Measurements from ENCODE around the gene CFAP57.

Gene CFAP57

DNA sequence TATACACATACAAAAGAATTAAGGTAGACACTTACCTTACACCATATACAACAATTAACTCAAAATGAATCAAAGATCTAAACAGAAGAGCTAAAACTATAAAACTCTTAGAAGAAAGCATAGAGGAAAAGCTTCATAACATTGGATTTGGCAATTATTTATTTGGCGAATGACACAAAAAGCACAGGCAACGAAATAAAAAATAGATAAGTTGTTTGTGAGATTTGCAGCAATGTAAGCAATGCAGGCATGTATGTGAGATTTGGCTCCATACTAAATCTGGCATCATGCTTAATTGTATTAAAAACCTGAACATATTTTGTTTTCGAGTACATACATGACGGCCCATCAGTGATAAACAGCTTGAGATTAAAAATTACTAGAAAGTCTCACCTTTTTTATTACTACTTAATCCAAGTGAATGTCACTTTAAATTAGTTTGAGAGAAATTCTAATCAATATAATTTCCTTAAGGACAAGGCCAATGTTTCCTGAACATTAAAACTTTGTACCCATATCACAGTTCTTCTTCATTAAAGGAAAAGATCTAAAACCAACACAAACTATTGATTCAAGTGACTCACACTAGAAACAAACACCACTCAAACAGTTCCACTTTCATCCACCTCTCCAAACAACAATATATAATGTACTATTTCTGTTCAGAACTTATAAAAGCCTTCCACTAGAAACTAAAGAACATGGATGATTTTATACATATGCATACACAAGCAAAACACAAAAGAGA is 74.5 kb downstream of the CFAP57 start:
- Histone ChIP-seq H3K9ac (ENCODE audit: low read length) (no peak overlapping the region), H3K4me3 (ENCODE audit: insufficient read depth in 1 of 2, low read depth in 1 of 2, low read length in 2 of 2) (no peak overlapping the region), H3K9me3 (ENCODE audit: control insufficient read depth, low read length) (peaks cover 14% of the 10 kb centered on the region), H3K14ac (ENCODE audit: low read length in 2 of 2) (no peak overlapping the region), H2BK15ac (ENCODE audit: low read depth, poor library complexity, severe bottlenecking) (no peak overlapping the region), H2AK5ac (ENCODE audit: low read length, severe bottlenecking) (no peak overlapping the region), H3K79me1 (replicated peaks; ENCODE audit: low read length, poor library complexity, severe bottlenecking) (no peaks in the 10 kb centered on the region), H3K4me1 (ENCODE audit: control insufficient read depth, insufficient read depth, low read depth, low read length) (no peaks in the 10 kb centered on the region), H3K18ac (ENCODE audit: low read depth in 1 of 2, low read length in 2 of 2) (no peak overlapping the region), H4K91ac (ENCODE audit: low read length) (no peak overlapping the region), H3K27ac (ENCODE audit: low read length, poor library complexity, severe bottlenecking) (no peak overlapping the region), H2BK120ac (ENCODE audit: low read depth, low read length) (no peak overlapping the region), H3K36me3 (ENCODE audit: control insufficient read depth in 1 of 2, insufficient read depth in 2 of 2, low read depth in 1 of 2, low read length in 2 of 2) (no peaks in the 10 kb centered on the region), H2BK5ac (ENCODE audit: low read depth, low read length, poor library complexity, severe bottlenecking) (no peak overlapping the region), H3K27me3 (ENCODE audit: control insufficient read depth in 1 of 2, insufficient read depth in 1 of 2, low read length in 2 of 2) (no peaks in the 10 kb centered on the region), H2BK12ac (ENCODE audit: low read length in 2 of 2) (no peak overlapping the region), H2AFZ (ENCODE audit: low read depth, low read length) (no peak overlapping the region), H4K8ac (ENCODE audit: low read length) (no peak overlapping the region), H3K4me2 (ENCODE audit: low read length, poor library complexity, severe bottlenecking) (no peak overlapping the region), H3K4ac (ENCODE audit: low read depth in 1 of 2, low read length in 2 of 2) (no peak overlapping the region), H3K23ac (ENCODE audit: low read length in 2 of 2) (no peak overlapping the region)
- WGBS, result 86% methylated on average over 2 of the region's 4 CpGs
- no peak for DNase-seq

DNA sequence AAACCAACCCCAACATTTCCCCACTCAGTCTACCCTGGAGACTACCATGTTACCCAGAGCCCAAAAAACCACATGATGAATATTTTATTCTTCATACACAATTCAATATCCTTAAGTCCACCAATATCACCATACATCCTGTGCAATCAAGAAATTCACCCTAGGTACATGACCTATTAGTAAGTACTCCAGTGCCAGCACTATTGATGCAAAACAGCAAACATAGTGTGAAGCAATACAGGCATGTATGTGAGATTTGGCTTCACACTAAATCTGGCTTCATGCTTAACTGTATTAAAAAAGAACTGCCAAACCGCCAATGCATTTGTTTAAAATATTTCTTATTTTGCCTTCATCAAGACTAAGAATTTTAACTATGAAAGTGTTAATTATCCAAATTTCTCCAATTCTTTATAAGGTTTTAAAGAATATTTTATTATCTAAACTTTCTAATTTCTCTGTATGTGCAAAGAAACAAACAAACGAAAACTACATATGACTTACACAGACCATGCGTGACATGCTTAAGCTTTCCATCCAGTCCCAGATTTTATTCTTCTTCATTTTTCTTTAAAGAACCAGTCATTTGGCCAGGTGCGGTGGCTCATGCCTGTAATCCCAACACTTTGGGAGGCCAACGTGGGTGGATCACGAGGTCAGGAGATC is 75.3 kb downstream of the CFAP57 start:
- Histone ChIP-seq H2BK15ac (ENCODE audit: low read depth, poor library complexity, severe bottlenecking) (no peak overlapping the region), H3K9ac (ENCODE audit: low read length) (no peak overlapping the region), H3K27ac (ENCODE audit: low read length, poor library complexity, severe bottlenecking) (no peak overlapping the region), H3K36me3 (ENCODE audit: control insufficient read depth in 1 of 2, insufficient read depth in 2 of 2, low read depth in 1 of 2, low read length in 2 of 2) (no peaks in the 10 kb centered on the region), H4K91ac (ENCODE audit: low read length) (no peak overlapping the region), H3K23ac (ENCODE audit: low read length in 2 of 2) (no peak overlapping the region), H2BK120ac (ENCODE audit: low read depth, low read length) (no peak overlapping the region), H3K27me3 (ENCODE audit: control insufficient read depth in 1 of 2, insufficient read depth in 1 of 2, low read length in 2 of 2) (no peaks in the 10 kb centered on the region), H3K4me2 (ENCODE audit: low read length, poor library complexity, severe bottlenecking) (no peak overlapping the region), H4K8ac (ENCODE audit: low read length) (no peak overlapping the region), H3K4me1 (ENCODE audit: control insufficient read depth, insufficient read depth, low read depth, low read length) (no peaks in the 10 kb centered on the region), H3K4ac (ENCODE audit: low read depth in 1 of 2, low read length in 2 of 2) (no peak overlapping the region), H3K18ac (ENCODE audit: low read depth in 1 of 2, low read length in 2 of 2) (no peak overlapping the region), H3K4me3 (ENCODE audit: insufficient read depth in 1 of 2, low read depth in 1 of 2, low read length in 2 of 2) (no peak overlapping the region), H3K14ac (ENCODE audit: low read length in 2 of 2) (no peak overlapping the region), H3K9me3 (ENCODE audit: control insufficient read depth, low read length) (peaks cover 14% of the 10 kb centered on the region), H2AFZ (ENCODE audit: low read depth, low read length) (no peak overlapping the region), H2AK5ac (ENCODE audit: low read length, severe bottlenecking) (no peak overlapping the region), H2BK5ac (ENCODE audit: low read depth, low read length, poor library complexity, severe bottlenecking) (no peak overlapping the region), H2BK12ac (ENCODE audit: low read length in 2 of 2) (no peak overlapping the region), H3K79me1 (replicated peaks; ENCODE audit: low read length, poor library complexity, severe bottlenecking) (no peaks in the 10 kb centered on the region)
- DNase-seq, result no peak
- WGBS, result 85% methylated on average over 5 of the region's 6 CpGs

DNA sequence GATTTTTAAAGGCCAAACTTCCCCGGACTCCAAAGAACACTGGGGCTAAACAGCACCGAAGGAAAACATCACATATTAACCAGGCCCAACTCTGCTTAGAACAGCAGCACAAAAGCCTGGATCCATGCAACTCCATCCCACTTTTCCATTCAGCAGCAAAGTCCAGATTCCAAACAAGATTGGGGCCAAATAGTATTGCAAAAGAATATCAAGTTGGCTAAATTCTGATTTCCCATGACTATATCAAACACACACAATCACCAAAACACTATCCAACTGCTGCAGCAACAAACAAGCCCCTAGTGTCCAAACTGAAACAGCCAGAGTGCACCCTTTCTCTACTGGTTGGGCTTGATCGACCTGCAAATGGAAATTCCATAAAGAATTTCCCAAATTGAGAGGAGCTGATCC is 78.2 kb downstream of the CFAP57 start:
- Histone ChIP-seq H3K18ac (ENCODE audit: low read depth in 1 of 2, low read length in 2 of 2) (no peak overlapping the region), H3K9ac (ENCODE audit: low read length) (no peak overlapping the region), H3K9me3 (ENCODE audit: control insufficient read depth, low read length) (peaks cover 14% of the 10 kb centered on the region), H3K79me1 (replicated peaks; ENCODE audit: low read length, poor library complexity, severe bottlenecking) (no peaks in the 10 kb centered on the region), H2BK15ac (ENCODE audit: low read depth, poor library complexity, severe bottlenecking) (no peak overlapping the region), H2BK120ac (ENCODE audit: low read depth, low read length) (no peak overlapping the region), H4K91ac (ENCODE audit: low read length) (no peak overlapping the region), H3K36me3 (ENCODE audit: control insufficient read depth in 1 of 2, insufficient read depth in 2 of 2, low read depth in 1 of 2, low read length in 2 of 2) (no peaks in the 10 kb centered on the region), H3K4me3 (ENCODE audit: insufficient read depth in 1 of 2, low read depth in 1 of 2, low read length in 2 of 2) (no peak overlapping the region), H2BK5ac (ENCODE audit: low read depth, low read length, poor library complexity, severe bottlenecking) (no peak overlapping the region), H2AFZ (ENCODE audit: low read depth, low read length) (no peak overlapping the region), H3K27me3 (ENCODE audit: control insufficient read depth in 1 of 2, insufficient read depth in 1 of 2, low read length in 2 of 2) (peaks cover 11 to 19% of the 10 kb centered on the region in 2 experiments), H3K4ac (ENCODE audit: low read depth in 1 of 2, low read length in 2 of 2) (no peak overlapping the region), H4K8ac (ENCODE audit: low read length) (no peak overlapping the region), H2BK12ac (ENCODE audit: low read length in 2 of 2) (no peak overlapping the region), H3K4me1 (ENCODE audit: control insufficient read depth, insufficient read depth, low read depth, low read length) (no peaks in the 10 kb centered on the region), H3K14ac (ENCODE audit: low read length in 2 of 2) (no peak overlapping the region), H3K23ac (ENCODE audit: low read length in 2 of 2) (no peak overlapping the region), H2AK5ac (ENCODE audit: low read length, severe bottlenecking) (no peak overlapping the region), H3K4me2 (ENCODE audit: low read length, poor library complexity, severe bottlenecking) (no peak overlapping the region), H3K27ac (ENCODE audit: low read length, poor library complexity, severe bottlenecking) (no peak overlapping the region)
- no peak for DNase-seq
- 91% methylated on average over 3 of the region's 3 CpGs for WGBS

DNA sequence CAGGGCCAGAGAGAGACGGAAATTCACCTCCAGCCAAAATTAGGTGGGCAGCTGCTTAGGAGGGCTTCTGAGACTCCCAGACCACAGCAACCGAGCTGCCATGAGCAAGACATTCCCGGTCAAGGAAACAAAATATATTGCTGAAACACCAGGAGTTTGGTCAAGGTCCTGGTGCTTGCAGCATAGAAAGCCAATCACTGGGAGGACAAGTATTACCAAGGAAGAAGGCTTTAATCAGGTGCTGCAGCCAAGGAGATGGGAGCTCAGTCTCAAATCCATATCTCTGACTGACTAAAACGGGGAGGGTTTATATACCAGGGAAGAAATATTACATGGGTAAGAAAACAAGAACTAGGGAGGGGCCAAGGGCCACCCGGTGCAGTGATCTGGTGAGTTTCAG is 78.9 kb downstream of the CFAP57 start:
- Histone ChIP-seq H3K18ac (ENCODE audit: low read depth in 1 of 2, low read length in 2 of 2) (no peak overlapping the region), H4K91ac (ENCODE audit: low read length) (no peak overlapping the region), H3K27me3 (ENCODE audit: control insufficient read depth in 1 of 2, insufficient read depth in 1 of 2, low read length in 2 of 2) (peaks cover 11 to 22% of the 10 kb centered on the region in 2 experiments), H3K9ac (ENCODE audit: low read length) (no peak overlapping the region), H3K4ac (ENCODE audit: low read depth in 1 of 2, low read length in 2 of 2) (no peak overlapping the region), H3K9me3 (ENCODE audit: control insufficient read depth, low read length) (peaks cover 13% of the 10 kb centered on the region), H3K14ac (ENCODE audit: low read length in 2 of 2) (no peak overlapping the region), H3K36me3 (ENCODE audit: control insufficient read depth in 1 of 2, insufficient read depth in 2 of 2, low read depth in 1 of 2, low read length in 2 of 2) (no peaks in the 10 kb centered on the region), H2AFZ (ENCODE audit: low read depth, low read length) (no peak overlapping the region), H3K23ac (ENCODE audit: low read length in 2 of 2) (no peak overlapping the region), H2BK5ac (ENCODE audit: low read depth, low read length, poor library complexity, severe bottlenecking) (no peak overlapping the region), H4K8ac (ENCODE audit: low read length) (no peak overlapping the region), H3K79me1 (replicated peaks; ENCODE audit: low read length, poor library complexity, severe bottlenecking) (no peaks in the 10 kb centered on the region), H2BK12ac (ENCODE audit: low read length in 2 of 2) (no peak overlapping the region), H3K4me1 (ENCODE audit: control insufficient read depth, insufficient read depth, low read depth, low read length) (no peaks in the 10 kb centered on the region), H3K4me3 (ENCODE audit: insufficient read depth in 1 of 2, low read depth in 1 of 2, low read length in 2 of 2) (no peak overlapping the region), H2BK15ac (ENCODE audit: low read depth, poor library complexity, severe bottlenecking) (no peak overlapping the region), H2AK5ac (ENCODE audit: low read length, severe bottlenecking) (no peak overlapping the region), H3K4me2 (ENCODE audit: low read length, poor library complexity, severe bottlenecking) (no peak overlapping the region), H2BK120ac (ENCODE audit: low read depth, low read length) (no peak overlapping the region), H3K27ac (ENCODE audit: low read length, poor library complexity, severe bottlenecking) (no peak overlapping the region)
- DNase-seq, result no peak
- WGBS, result 79% methylated on average over 5 of the region's 5 CpGs
